Ectodermal cell (in vitro differentiated cells): ENCODE data around the gene PLEKHH2.
"Not testable (repeated sequence)": the region's sequence is repeated elsewhere in the genome, so short reads cannot be mapped to it uniquely, and the experiment has no call there.

Experiments
- H3K27ac ChIP-seq: 2 replicates; pipeline ENCODE4 v1.7.0; 2013; ENCODE audit warnings: mild to moderate bottlenecking, low read depth, low read length; ENCODE audit not compliant: insufficient read depth, poor library complexity, severe bottlenecking
- H3K27me3 ChIP-seq: 2 replicates; pipeline ENCODE4 v1.7.0; 2013; ENCODE audit warnings: mild to moderate bottlenecking, low read length; ENCODE audit not compliant: insufficient read depth, control insufficient read depth, poor library complexity, severe bottlenecking
- H3K36me3 ChIP-seq: one replicate; pipeline ENCODE4 v1.7.0; 2013; ENCODE audit warnings: low read length; ENCODE audit not compliant: control insufficient read depth, insufficient read depth
- H3K4me1 ChIP-seq: one replicate; pipeline ENCODE4 v1.7.0; 2013; ENCODE audit warnings: low read length; ENCODE audit not compliant: control insufficient read depth, insufficient read depth
- H3K4me3 ChIP-seq: 2 replicates; pipeline ENCODE4 v1.7.0; 2013; ENCODE audit warnings: low read depth, low read length, control low read depth; ENCODE audit not compliant: insufficient read depth
- H3K9me3 ChIP-seq: 2 replicates; pipeline ENCODE4 v1.7.0; 2013; ENCODE audit warnings: mild to moderate bottlenecking, low read length, moderate library complexity; ENCODE audit not compliant: control insufficient read depth
- WGBS, 2 experiments: methylation state at CpG; one replicate each; pipeline ENCODE4 v1.1.7; 2013; ENCODE audit warnings: missing lambda C conversion rate in 2 of 2; 5-methylcytosine and 5-hydroxymethylcytosine counted together

PLEKHH2 gene

GRCh38 chr2:43685357-43685756 lies 48.3 kb downstream of the PLEKHH2 start:
- Histone ChIP-seq H3K9me3 (no peaks in the 10 kb centered on the region), H3K4me3 (no peak overlapping the region), H3K36me3 (no peaks in the 10 kb centered on the region), H3K27me3 (no peaks in the 10 kb centered on the region), H3K4me1 (no peaks in the 10 kb centered on the region), H3K27ac (no peak overlapping the region)
- WGBS, 2 experiments, result 80 to 94% methylated on average over 5 of the region's 5 CpGs

DNA sequence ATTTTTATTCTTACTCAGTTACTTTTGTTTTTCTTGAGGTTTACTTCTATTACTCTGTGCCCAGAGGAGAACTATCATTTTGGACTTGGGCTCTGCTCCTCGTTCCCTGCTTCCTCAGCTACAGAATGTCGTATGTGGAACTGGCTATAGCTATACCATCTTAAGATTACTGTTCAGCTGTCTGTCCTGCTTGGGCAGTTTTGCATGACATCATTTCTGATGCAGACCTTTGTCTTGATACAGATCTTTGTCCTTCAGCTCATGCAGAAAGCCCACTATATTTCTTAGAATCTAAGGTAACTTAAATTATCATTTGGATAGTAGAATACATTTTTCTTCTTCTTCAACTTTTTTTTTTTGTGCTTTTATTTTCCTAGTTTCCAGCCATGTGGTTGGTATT lies 52.9 kb downstream of the PLEKHH2 start:
- H3K27me3 ChIP-seq, result no peaks in the 10 kb centered on the region
- H3K4me1 ChIP-seq, result no peaks in the 10 kb centered on the region
- WGBS, 2 experiments, result 91 to 95% methylated on average over 2 of the region's 2 CpGs
- no peaks in the 10 kb centered on the region for H3K36me3 ChIP-seq
- no peak overlapping the region for H3K27ac ChIP-seq
- H3K4me3 ChIP-seq, result no peak overlapping the region
- H3K9me3 ChIP-seq, result no peaks in the 10 kb centered on the region

DNA sequence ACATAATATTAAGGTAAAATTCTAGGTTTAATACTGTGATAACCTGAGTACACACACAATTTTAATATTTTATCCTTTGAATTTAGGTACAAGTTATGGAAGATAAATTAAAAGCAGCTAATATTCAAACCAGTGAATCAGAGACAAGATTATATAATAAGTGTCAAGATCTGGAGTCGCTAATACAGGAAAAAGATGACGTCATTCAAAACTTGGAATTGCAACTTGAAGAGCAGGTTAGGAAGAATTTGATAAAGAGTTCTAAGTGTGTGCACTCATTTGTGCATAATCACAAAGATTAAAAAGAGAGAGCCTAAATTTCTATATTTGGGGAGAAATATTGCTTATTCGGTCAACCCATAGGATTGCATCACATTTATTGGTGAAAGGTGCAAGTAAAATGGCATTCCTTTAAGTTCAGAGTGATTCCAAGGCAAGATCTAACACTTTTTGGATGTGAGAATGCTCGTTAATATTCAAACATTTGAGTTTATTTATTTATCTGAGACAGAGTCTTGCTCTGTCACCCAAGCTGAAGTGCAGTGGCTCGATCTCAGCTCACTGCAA lies 55.5 kb downstream of the PLEKHH2 start:
- Histone ChIP-seq H3K27me3 (no peaks in the 10 kb centered on the region), H3K27ac (no peak overlapping the region), H3K36me3 (no peaks in the 10 kb centered on the region), H3K9me3 (no peaks in the 10 kb centered on the region), H3K4me3 (no peak overlapping the region), H3K4me1 (no peaks in the 10 kb centered on the region)
- 91 to 95% methylated on average over 5 of the region's 5 CpGs for WGBS, 2 experiments

- H3K4me3 ChIP-seq, H3K27ac ChIP-seq, H3K27me3 ChIP-seq, H3K4me1 ChIP-seq, H3K9me3 ChIP-seq, H3K36me3 ChIP-seq: not testable (repeated sequence)
- 87 to 90% methylated on average over 6 of the region's 6 CpGs for WGBS, 2 experiments
These were observed 61.1 kb downstream of the PLEKHH2 start for GRCh38 chr2:43698140-43698539.

- H3K36me3 ChIP-seq, result no peaks in the 10 kb centered on the region
- 86 to 89% methylated on average over 2 to 3 of the region's 3 CpGs for WGBS, 2 experiments
- no peak overlapping the region for H3K4me3 ChIP-seq
- H3K27me3 ChIP-seq, result no peaks in the 10 kb centered on the region
- H3K4me1 ChIP-seq, result no peaks in the 10 kb centered on the region
- H3K9me3 ChIP-seq, result no peaks in the 10 kb centered on the region
- no peak overlapping the region for H3K27ac ChIP-seq
These were observed 62.7 kb downstream of the PLEKHH2 start for GRCh38 chr2:43699761-43700160.

DNA sequence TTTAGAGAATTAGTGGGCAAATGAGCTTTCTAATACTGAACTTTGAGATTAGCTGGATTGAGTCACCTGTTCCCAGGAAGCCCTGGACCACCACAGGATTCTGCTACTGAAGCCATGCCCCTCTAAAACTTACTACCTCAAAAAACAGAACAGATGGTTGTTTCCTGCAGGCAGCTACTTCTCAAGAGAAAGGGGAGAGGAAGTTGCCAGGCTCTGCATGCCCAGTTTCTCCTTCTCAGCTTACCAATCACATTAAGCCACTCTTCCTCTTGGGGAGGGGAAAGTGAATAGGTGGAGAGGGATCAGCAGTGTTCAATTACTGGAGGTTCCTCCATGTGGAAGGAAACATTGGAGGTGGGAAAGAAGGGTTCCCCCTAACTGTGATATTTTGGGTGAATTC lies 64.1 kb downstream of the PLEKHH2 start:
- Histone ChIP-seq H3K9me3 (no peaks in the 10 kb centered on the region), H3K27ac (no peak overlapping the region), H3K4me3 (no peak overlapping the region), H3K4me1 (no peaks in the 10 kb centered on the region), H3K36me3 (no peaks in the 10 kb centered on the region), H3K27me3 (no peaks in the 10 kb centered on the region)

DNA sequence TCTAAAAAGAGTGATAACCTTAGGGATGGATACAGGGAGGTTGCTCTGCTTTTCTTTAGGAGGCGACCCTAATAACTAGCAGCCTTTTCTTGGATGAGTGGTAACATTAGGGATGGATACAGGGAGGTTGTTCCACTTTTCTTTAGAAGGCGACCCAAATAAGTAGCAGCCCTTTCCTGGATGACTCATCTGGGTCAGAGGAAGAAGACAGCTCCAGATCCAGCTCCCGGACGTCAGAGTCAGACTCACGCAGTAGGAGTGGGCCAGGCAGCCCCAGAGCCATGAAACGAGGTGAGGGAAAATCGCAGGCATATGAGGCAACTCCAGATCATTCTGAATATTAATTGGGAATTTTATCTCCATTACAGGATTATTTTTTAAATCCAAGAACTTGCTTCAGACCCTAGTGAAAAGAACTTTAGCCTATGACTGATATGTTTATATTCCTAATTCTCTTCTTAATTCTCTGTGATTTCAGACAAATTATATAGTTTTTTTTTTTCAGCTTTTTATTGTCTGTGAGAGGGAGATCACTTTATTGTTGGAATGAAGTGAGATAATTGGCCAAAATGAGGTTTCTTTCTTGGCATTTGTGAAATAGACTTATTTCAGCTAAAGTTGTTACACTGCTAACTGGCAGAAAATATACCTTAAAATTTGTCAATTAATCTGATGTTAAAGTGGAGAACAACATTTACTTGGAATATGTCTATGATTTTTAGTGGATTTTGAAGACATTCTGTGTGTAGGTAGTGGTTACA lies 70.4 kb downstream of the PLEKHH2 start:
- H3K4me1 ChIP-seq, result no peaks in the 10 kb centered on the region
- no peaks in the 10 kb centered on the region for H3K9me3 ChIP-seq
- H3K4me3 ChIP-seq, result no peak overlapping the region
- no peaks in the 10 kb centered on the region for H3K27me3 ChIP-seq
- 88 to 92% methylated on average over 7 of the region's 7 CpGs for WGBS, 2 experiments
- H3K36me3 ChIP-seq, result no peaks in the 10 kb centered on the region
- H3K27ac ChIP-seq, result no peak overlapping the region

DNA sequence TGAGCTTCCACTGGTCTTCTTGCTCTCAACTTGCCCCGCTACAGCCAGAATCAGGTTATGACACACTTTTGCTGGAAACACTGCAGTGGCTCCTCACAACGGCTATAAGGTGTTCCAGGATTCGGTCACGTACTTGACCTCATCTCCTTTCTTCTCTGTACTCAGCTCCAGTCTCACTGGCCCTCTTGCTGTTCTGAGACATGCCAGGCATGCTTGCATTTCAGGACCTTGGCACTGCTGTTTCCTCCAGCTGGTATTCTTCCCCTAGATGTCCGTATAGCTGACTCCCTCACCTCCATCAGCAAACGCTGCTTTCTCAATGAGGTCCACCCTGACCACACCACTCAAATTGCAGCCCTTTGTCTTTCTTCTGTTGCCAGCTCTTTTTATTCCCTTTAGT lies 71.1 kb downstream of the PLEKHH2 start:
- H3K4me3 ChIP-seq, result no peak overlapping the region
- 89 to 91% methylated on average over 6 of the region's 6 CpGs for WGBS, 2 experiments
- no peaks in the 10 kb centered on the region for H3K9me3 ChIP-seq
- no peaks in the 10 kb centered on the region for H3K27me3 ChIP-seq
- H3K36me3 ChIP-seq, result no peaks in the 10 kb centered on the region
- no peak overlapping the region for H3K27ac ChIP-seq
- no peaks in the 10 kb centered on the region for H3K4me1 ChIP-seq

- no peaks in the 10 kb centered on the region for H3K27me3 ChIP-seq
- no peak overlapping the region for H3K27ac ChIP-seq
- no peaks in the 10 kb centered on the region for H3K36me3 ChIP-seq
- H3K4me1 ChIP-seq, result no peaks in the 10 kb centered on the region
- H3K4me3 ChIP-seq, result no peak overlapping the region
- no peaks in the 10 kb centered on the region for H3K9me3 ChIP-seq
These were observed 71.8 kb downstream of the PLEKHH2 start for GRCh38 chr2:43708891-43709290.

GRCh38 chr2:43710866-43711265 lies 73.8 kb downstream of the PLEKHH2 start:
- Histone ChIP-seq H3K36me3 (no peaks in the 10 kb centered on the region), H3K4me1 (no peaks in the 10 kb centered on the region), H3K27ac (no peak overlapping the region), H3K4me3 (no peak overlapping the region), H3K27me3 (no peaks in the 10 kb centered on the region), H3K9me3 (no peaks in the 10 kb centered on the region)

GRCh38 chr2:43714164-43714563 lies 77.1 kb downstream of the PLEKHH2 start:
- 60 to 94% methylated on average over 1 to 2 of the region's 2 CpGs for WGBS, 2 experiments
- H3K27ac ChIP-seq, result no peak overlapping the region
- H3K4me3 ChIP-seq, result no peak overlapping the region
- H3K9me3 ChIP-seq, result no peaks in the 10 kb centered on the region
- H3K36me3 ChIP-seq, result no peaks in the 10 kb centered on the region
- H3K27me3 ChIP-seq, result no peaks in the 10 kb centered on the region
- no peaks in the 10 kb centered on the region for H3K4me1 ChIP-seq
